Measurements from ENCODE around the gene TIMM23B.
"Not testable (repeated sequence)": the region's sequence is repeated elsewhere in the genome, so short reads cannot be mapped to it uniquely, and the experiment has no call there.

The TIMM23B gene

DNA sequence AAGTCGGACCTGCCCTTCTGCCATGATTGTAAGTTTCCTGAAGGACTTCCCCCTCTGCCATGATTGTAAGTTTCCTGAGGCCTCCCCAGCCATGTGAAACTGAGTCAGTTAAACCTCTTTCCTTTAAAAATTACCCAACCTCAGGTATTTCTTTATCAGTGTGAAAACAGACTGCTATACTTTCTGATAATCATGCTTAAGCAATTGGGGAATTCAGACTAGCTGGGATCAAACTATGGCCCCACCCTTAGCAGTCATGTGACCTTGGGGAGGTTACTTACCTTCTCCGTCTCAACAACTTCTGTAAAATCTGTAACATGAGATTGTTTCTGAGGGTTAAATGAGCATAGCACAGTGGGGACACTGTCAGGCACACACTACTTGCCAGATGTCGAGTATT lies 45.4 kb downstream of the TIMM23B start:
- not testable (repeated sequence) for H3K4me2 ChIP-seq (ENCODE audit: low read length); H3K4me3 ChIP-seq (ENCODE audit: low read depth, low read length); H2AFZ ChIP-seq; H3K9me3 ChIP-seq (ENCODE audit: control insufficient read depth, low read length); H3K4me1 ChIP-seq; H3K27me3 ChIP-seq (ENCODE audit: control insufficient read depth, insufficient read depth, low read length); H3K79me2 ChIP-seq; H3K27ac ChIP-seq; H3K9ac ChIP-seq; H3K36me3 ChIP-seq (ENCODE audit: control insufficient read depth, insufficient read depth, low read length)

DNA sequence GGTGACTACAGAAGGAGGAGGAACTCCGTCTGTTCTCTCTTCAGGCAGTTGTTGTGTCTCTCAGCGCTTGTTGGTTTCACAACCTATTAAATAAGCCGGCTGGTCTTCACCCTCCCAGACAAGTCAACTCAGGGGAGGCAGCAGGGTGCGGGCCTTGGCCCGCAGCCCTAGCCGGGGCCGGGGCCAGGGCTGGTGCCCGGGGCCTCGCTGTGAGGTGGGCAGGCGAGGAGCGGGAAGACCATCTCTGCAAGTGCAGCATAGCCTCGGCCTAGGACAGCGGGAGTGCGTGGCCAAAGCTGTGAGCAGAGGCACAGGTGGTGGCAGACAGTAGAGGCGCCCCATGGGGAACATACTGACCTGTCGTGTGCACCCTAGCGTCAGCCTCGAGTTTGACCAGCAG lies 46.5 kb downstream of the TIMM23B start, which contains the start of gene AGAP6:
TSS of gene AGAP6 (plus strand) at position 31 of the 400 bp plus-strand sequence. CDS start at position 341, 310 bp downstream.
- not testable (repeated sequence) for H2AFZ ChIP-seq; H3K36me3 ChIP-seq (ENCODE audit: control insufficient read depth, insufficient read depth, low read length); H3K9ac ChIP-seq; H3K4me3 ChIP-seq (ENCODE audit: low read depth, low read length); H3K79me2 ChIP-seq; H3K27me3 ChIP-seq (ENCODE audit: control insufficient read depth, insufficient read depth, low read length); H3K27ac ChIP-seq; H3K4me2 ChIP-seq (ENCODE audit: low read length); H3K9me3 ChIP-seq (ENCODE audit: control insufficient read depth, low read length); H3K4me1 ChIP-seq

DNA sequence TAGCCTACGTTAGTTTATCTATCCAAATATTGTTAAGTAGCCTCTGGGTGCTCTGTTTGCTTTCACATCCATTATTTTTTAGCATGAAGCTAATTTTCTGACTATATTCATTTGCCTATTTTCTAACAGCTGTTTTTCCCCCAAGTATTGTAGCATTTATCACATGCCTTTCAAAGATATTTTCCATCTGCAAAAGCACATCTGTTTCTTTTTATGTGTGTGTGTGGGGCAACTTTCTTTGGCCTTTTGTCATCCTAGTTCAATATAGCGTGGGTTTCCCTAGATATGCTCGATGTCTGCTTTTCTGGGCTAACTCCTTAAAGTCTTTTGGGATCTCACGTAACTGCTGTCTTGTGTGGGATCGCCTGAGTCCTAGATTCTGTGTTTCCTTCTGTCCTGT lies 53.5 kb downstream of the TIMM23B start:
- not testable (repeated sequence) for H3K79me2 ChIP-seq; H3K36me3 ChIP-seq (ENCODE audit: control insufficient read depth, insufficient read depth, low read length); H3K4me2 ChIP-seq (ENCODE audit: low read length)

DNA sequence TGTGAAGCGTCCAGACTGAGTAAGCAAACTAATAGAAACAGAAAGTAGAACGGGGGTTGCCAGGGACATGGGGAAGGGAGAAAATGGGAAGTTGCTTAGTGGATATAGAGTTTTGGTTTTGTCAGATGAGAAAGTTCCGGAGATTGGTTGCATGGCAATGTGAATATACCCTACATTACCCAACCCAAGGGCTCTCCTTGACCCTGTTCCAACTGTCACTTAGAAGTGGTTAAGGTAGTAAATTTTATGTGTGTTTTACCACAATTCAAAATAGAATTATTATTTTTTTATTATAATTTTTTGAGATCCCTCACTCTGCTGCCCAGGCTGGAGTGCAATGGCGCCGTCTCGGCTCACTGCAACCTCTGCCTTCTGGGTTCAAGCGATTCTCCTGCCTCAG lies 72.2 kb downstream of the TIMM23B start:
- not testable (repeated sequence) for H3K27ac ChIP-seq; H3K4me3 ChIP-seq (ENCODE audit: low read depth, low read length); H2AFZ ChIP-seq; H3K36me3 ChIP-seq (ENCODE audit: control insufficient read depth, insufficient read depth, low read length); H3K4me2 ChIP-seq (ENCODE audit: low read length); H3K9ac ChIP-seq; H3K9me3 ChIP-seq (ENCODE audit: control insufficient read depth, low read length); H3K79me2 ChIP-seq; H3K4me1 ChIP-seq; H3K27me3 ChIP-seq (ENCODE audit: control insufficient read depth, insufficient read depth, low read length)

More for the DNA sequence above, 53.5 kb downstream of the TIMM23B start:
- H2AFZ ChIP-seq; H3K27me3 ChIP-seq (ENCODE audit: control insufficient read depth, insufficient read depth, low read length); H3K27ac ChIP-seq; H3K4me3 ChIP-seq (ENCODE audit: low read depth, low read length); H3K4me1 ChIP-seq; H3K9me3 ChIP-seq (ENCODE audit: control insufficient read depth, low read length); H3K9ac ChIP-seq: not testable (repeated sequence)

DNA sequence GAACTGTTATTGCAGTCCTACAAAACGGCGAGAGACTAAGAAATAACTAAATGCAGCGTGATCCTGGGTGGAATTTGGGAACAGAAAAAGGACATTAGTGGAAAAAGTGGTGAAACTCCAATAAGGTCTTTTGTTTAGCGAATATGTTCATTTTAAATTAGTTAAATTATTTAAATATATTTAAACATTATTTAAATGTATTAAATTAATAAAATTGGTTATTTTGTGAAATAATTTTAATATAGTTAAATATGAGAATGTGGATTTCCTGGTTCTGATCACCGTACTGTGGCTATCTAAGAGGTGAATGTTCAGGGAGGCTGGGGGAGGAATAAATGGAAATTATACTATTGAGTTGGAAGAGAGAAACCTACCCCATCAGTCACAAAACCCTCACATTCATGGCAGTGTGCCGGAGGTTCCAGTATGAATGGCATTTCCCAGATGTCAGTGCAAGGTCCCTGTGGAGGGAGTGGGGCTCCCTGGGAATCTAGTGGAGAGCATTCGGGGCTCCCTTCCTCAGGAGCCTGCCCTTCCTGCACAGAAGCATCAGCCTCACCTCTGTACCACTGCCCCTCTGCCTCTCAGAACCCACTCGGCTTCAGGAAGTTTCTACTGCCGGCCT lies 73.9 kb downstream of the TIMM23B start:
- not testable (repeated sequence) for H3K4me1 ChIP-seq; H3K4me2 ChIP-seq (ENCODE audit: low read length); H3K27ac ChIP-seq; H3K36me3 ChIP-seq (ENCODE audit: control insufficient read depth, insufficient read depth, low read length); H3K27me3 ChIP-seq (ENCODE audit: control insufficient read depth, insufficient read depth, low read length); H3K79me2 ChIP-seq; H3K9me3 ChIP-seq (ENCODE audit: control insufficient read depth, low read length); H3K9ac ChIP-seq; H2AFZ ChIP-seq; H3K4me3 ChIP-seq (ENCODE audit: low read depth, low read length)

DNA sequence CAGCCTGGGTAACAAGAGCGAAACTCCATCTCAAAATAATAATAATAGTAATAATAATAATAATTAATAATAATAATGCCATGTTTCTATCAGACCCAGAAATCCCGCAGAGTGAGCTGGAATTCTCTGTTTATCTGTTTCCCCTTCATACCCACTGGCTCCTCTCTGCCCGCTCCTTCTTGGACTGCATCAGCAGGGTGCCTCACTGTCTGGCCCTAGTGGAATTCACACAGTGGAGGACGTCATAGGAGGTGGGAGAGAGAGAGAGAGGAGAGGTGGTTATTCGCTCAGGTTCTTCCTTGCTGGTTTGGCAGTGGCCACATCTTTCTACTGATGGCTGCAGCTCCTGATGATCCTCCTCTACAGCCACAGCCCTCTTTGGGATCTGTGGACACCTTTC lies 75.1 kb downstream of the TIMM23B start:
- H3K79me2 ChIP-seq; H3K4me3 ChIP-seq (ENCODE audit: low read depth, low read length); H3K4me1 ChIP-seq: not testable (repeated sequence)

DNA sequence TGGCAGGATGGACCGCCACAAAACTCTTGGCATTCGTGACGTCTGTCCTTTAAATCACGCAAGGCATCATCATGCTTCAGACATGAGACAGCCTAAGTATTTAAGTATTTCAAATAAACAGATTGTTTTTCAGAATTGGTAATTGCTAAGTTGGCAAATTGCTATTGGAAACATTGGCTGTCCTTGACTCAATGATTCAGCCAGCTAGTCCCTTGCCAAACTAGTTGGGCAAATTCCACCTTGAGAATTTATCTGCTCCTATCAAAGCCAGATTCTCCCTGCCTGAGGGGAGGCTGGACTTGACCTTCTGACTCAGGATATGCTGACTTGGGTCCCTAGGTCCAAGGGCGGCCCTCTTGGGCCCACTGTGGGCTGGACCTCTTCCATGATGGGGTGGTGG lies 75.8 kb downstream of the TIMM23B start:
- not testable (repeated sequence) for H3K79me2 ChIP-seq; H3K36me3 ChIP-seq (ENCODE audit: control insufficient read depth, insufficient read depth, low read length); H2AFZ ChIP-seq; H3K4me3 ChIP-seq (ENCODE audit: low read depth, low read length); H3K9ac ChIP-seq; H3K9me3 ChIP-seq (ENCODE audit: control insufficient read depth, low read length); H3K27ac ChIP-seq; H3K27me3 ChIP-seq (ENCODE audit: control insufficient read depth, insufficient read depth, low read length); H3K4me1 ChIP-seq; H3K4me2 ChIP-seq (ENCODE audit: low read length)

More for the DNA sequence above, 75.1 kb downstream of the TIMM23B start:
- H3K4me2 ChIP-seq (ENCODE audit: low read length); H3K36me3 ChIP-seq (ENCODE audit: control insufficient read depth, insufficient read depth, low read length); H3K9me3 ChIP-seq (ENCODE audit: control insufficient read depth, low read length); H3K27me3 ChIP-seq (ENCODE audit: control insufficient read depth, insufficient read depth, low read length); H2AFZ ChIP-seq; H3K27ac ChIP-seq; H3K9ac ChIP-seq: not testable (repeated sequence)

DNA sequence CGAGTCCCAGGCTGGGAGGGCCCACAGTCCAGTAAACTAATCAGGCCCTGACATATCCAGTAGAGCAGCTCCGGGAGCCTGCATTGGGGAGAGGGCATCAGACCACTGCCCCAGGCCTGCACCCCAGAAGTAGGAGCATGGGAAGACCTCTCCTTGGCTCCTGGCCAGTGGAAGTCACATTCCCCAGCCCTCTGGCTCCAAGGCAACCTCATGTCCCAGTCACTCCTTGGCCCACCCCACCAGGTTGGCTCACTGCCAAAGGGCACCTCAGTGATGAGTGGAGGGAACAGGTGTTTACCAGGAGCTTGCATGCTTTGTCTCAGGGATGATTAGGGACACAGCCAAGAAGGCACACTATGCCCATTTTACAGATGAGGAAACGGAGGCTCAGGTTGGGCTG lies 77.4 kb downstream of the TIMM23B start:
- H3K9ac ChIP-seq; H3K27me3 ChIP-seq (ENCODE audit: control insufficient read depth, insufficient read depth, low read length); H3K4me2 ChIP-seq (ENCODE audit: low read length); H3K79me2 ChIP-seq; H3K4me3 ChIP-seq (ENCODE audit: low read depth, low read length); H2AFZ ChIP-seq; H3K9me3 ChIP-seq (ENCODE audit: control insufficient read depth, low read length); H3K4me1 ChIP-seq; H3K27ac ChIP-seq; H3K36me3 ChIP-seq (ENCODE audit: control insufficient read depth, insufficient read depth, low read length): not testable (repeated sequence)

DNA sequence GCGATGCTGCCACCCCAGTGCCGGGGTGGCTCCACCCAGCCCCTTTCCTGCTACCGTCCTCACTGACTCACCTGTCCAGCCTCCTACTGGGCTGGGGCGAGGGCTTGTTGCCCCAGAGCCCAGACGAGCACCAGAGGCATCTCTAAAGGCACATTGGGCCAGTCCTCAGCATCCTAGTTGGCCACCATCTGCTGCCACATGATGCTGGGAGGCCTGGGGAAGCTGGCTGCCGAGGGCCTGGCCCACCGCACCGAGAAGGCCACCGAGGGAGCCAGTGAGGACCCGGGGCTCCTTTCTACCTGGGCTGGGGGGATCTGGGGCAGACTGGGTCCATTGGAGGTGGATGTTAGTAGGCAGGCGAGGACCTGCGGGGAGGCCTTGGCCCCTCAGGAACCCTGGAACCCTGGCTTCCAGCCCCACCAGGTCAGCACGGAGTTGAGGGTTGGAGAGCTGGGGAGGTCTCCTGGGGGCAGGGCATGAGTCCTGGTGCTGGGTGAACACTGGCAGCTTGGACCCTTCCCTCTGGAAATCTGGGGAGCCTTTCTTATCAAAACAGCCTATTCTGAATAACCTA lies 78.7 kb downstream of the TIMM23B start:
- not testable (repeated sequence) for H3K36me3 ChIP-seq (ENCODE audit: control insufficient read depth, insufficient read depth, low read length); H3K27me3 ChIP-seq (ENCODE audit: control insufficient read depth, insufficient read depth, low read length); H3K79me2 ChIP-seq; H3K9ac ChIP-seq; H3K4me1 ChIP-seq; H3K27ac ChIP-seq; H3K4me3 ChIP-seq (ENCODE audit: low read depth, low read length); H3K9me3 ChIP-seq (ENCODE audit: control insufficient read depth, low read length); H2AFZ ChIP-seq; H3K4me2 ChIP-seq (ENCODE audit: low read length)
